ENCODE results near the gene HOXD12. TPM values are rescaled to one million over a fixed set of nuclear protein-coding genes. Genes with fewer than 3 reads are reported as not detected.
A peak's percentile ranks its signal among the peaks of the same experiment; 100 is the strongest.

Gene HOXD12
- total RNA-seq, 1 experiment from 2014 or later = 0.12 TPM

DNA sequence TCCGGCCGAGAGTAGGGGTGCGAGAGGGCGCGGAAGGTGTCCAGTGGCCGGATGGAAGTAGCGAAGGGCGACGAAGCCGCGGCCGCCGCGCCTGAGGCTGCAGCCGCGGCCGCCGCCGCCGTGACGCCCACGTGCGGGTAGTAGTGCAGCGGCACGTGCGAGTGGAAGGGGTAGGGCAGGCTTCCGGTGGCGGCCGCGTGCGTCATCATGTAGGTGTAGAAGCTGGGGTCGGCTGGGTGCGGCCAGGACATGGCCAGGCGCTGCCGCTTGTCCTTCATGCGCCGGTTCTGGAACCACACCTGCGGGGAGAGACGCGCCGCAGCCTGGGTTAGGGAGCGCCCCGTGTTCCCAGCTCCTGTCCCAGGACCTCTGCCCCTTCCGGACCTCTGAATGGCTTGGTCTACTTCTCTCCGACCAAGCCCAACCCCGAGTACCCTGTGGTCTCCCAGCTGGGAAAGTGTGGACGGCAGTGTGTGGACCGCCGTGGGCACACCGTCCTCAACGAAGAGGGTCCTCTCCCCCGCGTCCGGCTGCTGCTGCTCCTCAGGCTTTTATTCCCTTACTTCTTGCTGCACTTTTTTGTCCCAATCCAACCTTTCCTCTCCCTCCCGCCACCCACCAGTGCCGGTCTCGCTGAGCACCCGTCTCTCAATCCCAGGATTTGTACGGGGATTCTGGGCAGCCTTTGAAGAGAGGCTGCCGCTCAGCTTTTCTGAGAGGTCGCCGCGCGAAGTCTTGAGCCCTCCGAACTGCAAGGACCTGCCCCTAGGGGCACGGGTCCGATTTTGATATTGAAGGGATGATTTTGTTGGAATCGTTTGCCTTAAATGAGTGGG lies 18.8 kb upstream of the HOXD12 start:
- DNase-seq (ENCODE audit: low read depth) = no peak

DNA sequence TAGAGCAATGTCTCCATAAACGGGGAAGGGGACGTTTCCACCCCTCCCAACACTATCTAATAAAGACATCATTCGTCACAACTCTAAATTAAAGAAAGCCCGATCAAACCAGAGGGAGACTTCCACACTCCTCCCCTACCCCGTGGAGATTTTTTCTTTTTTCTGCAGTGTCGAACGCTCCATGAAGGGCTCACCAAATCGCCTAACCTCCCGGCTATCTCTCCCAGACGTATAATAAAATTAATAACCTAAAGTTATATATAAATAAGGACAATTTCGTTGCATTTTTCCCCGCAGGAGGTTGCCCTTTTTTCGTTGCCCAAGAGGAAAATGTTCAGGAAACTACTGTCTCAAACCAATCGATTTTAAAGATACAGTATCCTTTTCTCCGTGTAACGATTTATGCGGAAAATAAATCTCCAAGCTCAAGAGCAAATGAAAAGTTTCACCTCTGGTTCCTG lies 18.2 kb upstream of the HOXD12 start:
- DNase-seq (ENCODE audit: low read depth) = no peak

DNA sequence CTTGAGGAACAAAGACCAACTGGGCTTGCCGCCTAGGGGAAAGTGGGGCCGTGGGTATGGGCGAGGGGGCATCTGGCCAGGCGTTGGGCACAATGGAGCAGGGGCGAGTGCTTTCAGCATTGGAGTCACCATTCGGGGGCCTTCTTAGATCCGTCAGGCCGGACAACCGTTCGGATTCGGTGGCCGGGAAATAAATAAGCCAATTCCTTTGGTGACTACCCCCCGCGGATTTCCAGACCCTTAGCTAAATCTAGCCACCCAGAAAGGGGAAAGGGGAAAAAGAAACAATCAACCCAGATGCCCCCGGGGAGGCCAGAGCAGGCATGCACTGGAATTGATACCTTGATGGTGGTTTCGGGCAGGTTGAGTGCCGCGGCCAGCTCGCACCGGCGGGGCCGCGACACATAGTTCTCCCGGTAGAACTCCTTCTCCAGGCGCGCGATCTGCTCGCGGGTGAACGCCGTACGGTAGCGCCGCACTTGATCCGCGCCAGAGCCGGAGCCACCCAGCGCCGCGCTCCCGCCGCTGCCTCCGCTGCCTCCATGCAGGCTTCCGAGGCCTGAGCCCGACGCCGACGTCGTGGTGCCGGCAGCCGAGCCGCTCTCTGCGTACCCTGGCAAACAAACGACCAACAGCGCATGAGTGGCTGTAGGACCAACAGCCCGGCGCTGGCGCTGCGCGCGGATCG lies 17.6 kb upstream of the HOXD12 start:
- DNase-seq (ENCODE audit: low read depth) = no peak

GRCh38 chr2:176082525-176082823 lies 17.1 kb upstream of the HOXD12 start:
- DNase-seq (ENCODE audit: low read depth) = no peak

DNA sequence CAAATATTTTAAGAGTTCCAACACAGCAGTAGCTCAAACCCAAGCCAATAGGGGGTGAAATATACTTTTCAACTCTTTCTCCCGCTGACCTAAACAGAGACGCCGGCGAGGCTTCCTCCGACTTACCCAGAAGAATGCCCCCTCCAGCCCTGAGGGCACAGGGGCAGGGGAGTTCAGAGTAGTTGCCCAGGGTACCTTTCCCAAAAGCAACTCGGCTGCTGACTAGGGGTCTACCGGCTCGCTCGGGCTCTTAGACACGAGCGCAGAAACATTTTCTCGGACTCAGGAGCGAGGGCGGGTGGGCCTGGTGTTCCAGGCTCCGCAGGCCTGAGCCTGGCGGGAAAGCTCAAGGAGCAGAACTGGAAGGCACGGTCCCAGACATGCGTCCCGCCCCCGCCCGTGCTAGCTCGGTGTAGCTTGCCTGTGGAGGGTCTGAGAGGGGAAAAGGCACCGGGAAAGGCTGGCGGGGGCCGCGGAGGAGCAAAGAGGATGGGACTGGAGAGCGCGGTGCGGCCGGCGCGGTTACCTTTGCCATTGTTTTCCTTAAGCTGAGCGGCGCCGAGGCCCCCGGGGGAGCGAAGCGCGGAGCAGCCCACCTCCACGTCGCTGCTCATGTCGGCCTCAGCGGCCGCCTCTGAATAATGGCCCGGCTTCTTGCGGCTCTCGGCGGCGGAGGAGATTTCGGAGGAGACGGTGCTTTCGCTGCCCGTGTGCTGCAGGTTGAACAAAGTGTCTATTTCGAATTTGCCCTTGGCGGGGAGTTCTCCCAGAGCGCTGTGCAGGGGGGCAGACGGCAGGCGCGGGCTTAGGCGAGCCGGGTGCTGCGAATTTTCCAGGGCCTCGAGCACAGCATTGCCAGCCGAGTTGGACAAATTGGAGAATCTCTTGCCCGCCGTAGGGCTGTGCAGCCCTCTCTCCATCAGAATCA lies 16.5 kb upstream of the HOXD12 start:
- DNase-seq (ENCODE audit: low read depth) = no peak

DNA sequence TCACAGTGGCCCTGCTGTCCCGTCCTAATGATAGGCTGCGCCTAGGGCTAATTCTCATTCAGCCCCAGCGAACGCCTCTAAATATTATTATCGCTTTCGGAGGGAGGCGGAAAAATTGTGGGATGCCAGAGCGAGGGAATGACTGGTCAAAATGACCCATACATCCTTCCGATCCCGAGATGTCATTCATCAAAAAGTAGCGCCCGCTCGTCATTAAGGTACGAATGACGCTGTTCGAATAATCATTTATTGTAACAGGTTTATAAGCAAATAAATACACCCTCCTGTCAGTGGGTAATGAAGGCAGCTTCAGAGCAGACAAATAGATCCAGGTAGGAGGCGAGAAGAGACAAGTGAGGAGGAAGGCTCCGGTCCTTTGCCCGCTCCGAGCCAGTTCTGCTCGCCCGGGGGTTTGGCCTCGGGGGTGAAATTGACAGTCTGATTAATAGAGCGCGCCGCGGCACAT lies 15.8 kb upstream of the HOXD12 start, which contains the start of gene EVX2:
Gene EVX2, minus strand, starts transcription at position 167 of the 466 bp plus-strand sequence. CDS start 186 bp downstream, outside the sequence.
- DNase-seq (ENCODE audit: low read depth) = no peak

- DNase-seq (ENCODE audit: low read depth) = no peak
Observed at GRCh38 chr2:176084611-176085119, 14.9 kb upstream of the HOXD12 start.

GRCh38 chr2:176085120-176085788 lies 14.3 kb upstream of the HOXD12 start:
- no peak for DNase-seq (ENCODE audit: low read depth)

- DNase-seq (ENCODE audit: low read depth) = peak; percentile 48
Observed at GRCh38 chr2:176085861-176086771, 13.5 kb upstream of the HOXD12 start.

DNA sequence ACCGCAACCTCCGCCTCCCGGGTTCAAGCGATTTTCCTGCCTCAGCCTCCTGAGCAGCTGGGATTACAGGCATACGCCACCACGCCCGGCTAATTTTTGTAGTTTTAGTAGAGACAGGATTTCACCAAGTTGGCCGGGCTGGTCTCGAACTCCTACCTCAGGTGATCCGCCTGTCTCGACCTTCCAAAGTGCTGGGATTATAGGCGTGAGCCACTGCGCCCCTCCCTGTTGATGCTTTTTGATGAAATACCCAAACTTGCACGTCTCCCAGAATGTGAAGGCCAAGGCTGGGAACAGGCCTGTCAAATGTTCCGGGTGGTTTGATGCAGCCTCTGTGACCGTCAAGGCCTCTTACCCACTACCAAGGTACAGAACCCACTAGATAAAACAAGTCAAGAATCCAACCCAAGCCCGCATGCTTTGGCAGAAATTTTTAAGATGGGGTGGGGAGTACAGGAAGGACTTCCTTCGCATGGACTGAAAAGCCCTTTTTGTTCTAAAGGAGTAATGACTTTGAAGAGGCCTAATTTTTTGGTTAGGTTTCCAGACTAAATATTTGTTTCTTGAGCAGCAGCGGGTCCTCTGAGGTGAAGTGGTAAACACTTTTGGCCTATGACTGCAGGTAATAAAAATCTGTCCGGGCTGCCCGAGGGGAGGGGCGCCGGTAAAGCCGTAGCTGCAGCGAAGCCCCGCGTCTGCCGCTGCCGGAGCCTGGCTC lies 12.1 kb upstream of the HOXD12 start:
- DNase-seq (ENCODE audit: low read depth) = no peak

- peak; percentile 47 for DNase-seq (ENCODE audit: low read depth)
Observed at GRCh38 chr2:176088048-176088936, 11.3 kb upstream of the HOXD12 start.

- DNase-seq (ENCODE audit: low read depth) = no peak
Observed at GRCh38 chr2:176088937-176089842, 10.4 kb upstream of the HOXD12 start.

DNA sequence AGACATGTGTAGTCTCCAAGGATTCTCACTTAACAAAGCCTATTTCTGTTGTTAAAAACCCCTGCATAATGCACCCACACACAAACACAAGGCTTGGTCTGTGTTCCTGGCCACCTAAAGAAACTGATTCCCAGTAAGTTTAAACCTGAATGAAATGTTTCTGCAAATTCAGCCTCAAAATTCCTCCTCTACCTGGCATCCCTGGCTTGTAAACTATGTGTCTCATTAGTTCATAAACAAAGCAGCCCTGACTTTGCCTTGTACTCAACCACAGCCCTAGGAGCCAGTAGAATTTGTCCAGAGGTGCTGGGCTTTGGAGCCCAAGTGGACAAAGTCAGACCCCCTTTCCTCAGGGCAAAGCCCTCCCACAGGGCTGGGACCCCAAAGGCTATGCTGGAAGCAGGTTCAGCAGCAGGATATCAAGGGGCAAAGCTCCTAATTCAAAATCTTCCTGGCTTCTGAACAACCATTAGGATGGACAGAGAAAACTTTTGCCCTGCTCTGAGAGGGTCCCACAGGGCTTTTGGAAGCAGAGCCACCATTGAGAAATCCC lies 9.7 kb upstream of the HOXD12 start:
- no peak for DNase-seq (ENCODE audit: low read depth)

- no peak for DNase-seq (ENCODE audit: low read depth)
Observed at GRCh38 chr2:176090862-176091261, 8.7 kb upstream of the HOXD12 start.

DNA sequence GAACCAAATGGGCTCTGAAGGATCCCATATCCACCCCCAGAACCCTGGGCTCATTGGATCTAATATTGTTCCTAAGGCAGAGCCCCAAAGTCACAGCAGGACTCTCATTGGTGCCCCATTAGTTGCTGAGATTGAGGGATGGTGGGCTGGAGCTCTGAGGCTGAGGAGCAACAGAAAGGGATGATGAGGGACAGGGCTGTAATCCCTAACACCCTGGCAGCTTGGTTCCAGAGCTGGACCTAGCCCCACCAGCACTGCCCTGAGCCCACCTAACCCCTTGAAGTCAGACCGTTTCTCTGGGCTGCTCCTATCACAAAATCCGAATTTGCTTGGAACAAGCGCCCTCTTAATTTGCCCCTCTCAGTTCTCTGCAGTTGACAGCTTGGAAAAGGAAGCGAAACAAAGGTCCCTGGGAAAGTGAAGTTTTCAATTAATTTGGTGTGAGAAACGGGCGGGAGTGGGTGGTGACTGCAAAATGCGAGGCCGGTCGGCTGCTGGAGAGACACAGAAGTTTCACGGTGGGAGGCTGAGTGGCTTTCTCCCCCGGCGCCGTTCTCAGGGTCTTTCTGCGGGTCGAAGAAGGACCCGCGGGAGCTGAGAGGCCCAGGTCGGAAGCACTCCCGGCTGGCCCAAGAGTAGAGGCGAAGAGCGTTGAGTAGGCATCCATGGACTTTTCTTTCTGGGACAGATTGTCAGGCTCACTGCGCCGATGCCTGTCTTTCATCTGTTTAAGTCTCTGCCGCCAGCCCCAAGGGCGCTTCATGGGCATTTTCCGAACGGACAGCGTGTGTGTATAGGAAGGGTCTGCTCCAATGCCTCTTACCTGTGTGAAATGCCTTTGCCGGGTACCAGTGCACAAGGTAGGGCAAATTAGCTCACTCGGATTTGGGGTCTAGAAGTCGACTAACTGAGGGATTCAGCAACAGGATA lies 8.0 kb upstream of the HOXD12 start:
- no peak for DNase-seq (ENCODE audit: low read depth)
